GM23338 (cell line): Measurements from ENCODE around the gene CSNK1E. TPM values are rescaled to one million over a fixed set of nuclear protein-coding genes. Genes with fewer than 3 reads are reported as not detected.

Source experiments
- ATAC-seq: fragments of 200-7000 bp; cut with Tn5 transposase; 3 replicates; pipeline ENCODE4 v1.9.1; 2020
- DNase-seq: peaks from one replicate; pipeline ENCODE4 v3.0.0-alpha.2; 2015; ENCODE audit warnings: low spot score
- H2AFZ ChIP-seq: fragments of 200-600 bp; sonication (generic); 2 replicates; pipeline ENCODE4 v1.8.0; 2016; ENCODE audit warnings: antibody characterized with exemption, mild to moderate bottlenecking, moderate library complexity
- H3F3A ChIP-seq: fragments of 200-600 bp; sonication (generic); replicated peaks from 2 replicates; pipeline ENCODE4 v1.8.0; 2017; ENCODE audit warnings: antibody characterized with exemption, mixed run types, low read depth
- H3K27ac ChIP-seq: fragments of 200-600 bp; sonication (generic); 2 replicates; pipeline ENCODE4 v1.6.1; 2016; ENCODE audit warnings: low read depth
- H3K27me3 ChIP-seq: fragments of 200-600 bp; sonication (generic); 2 replicates; pipeline ENCODE4 v1.8.0; 2016; ENCODE audit warnings: mild to moderate bottlenecking, mixed run types, moderate library complexity; ENCODE audit not compliant: insufficient read depth
- H3K36me3 ChIP-seq: fragments of 200-600 bp; sonication (generic); 2 replicates; pipeline ENCODE4 v1.8.0; 2016; ENCODE audit warnings: mild to moderate bottlenecking; ENCODE audit not compliant: insufficient read depth
- H3K4me1 ChIP-seq: fragments of 200-600 bp; sonication (generic); 2 replicates; pipeline ENCODE4 v1.8.0; 2016; ENCODE audit warnings: mild to moderate bottlenecking, moderate library complexity; ENCODE audit not compliant: insufficient read depth
- H3K4me2 ChIP-seq: fragments of 200-600 bp; sonication (generic); 2 replicates; pipeline ENCODE4 v1.7.1; 2017; ENCODE audit warnings: mixed run types
- H3K4me3 ChIP-seq: fragments of 200-600 bp; sonication (generic); 2 replicates; pipeline ENCODE4 v1.6.1; 2016; ENCODE audit warnings: mixed run types
- H3K79me2 ChIP-seq: fragments of 200-600 bp; sonication (generic); replicated peaks from 2 replicates; pipeline ENCODE4 v1.8.0; 2017; ENCODE audit warnings: mild to moderate bottlenecking; ENCODE audit not compliant: insufficient read depth
- H3K9me2 ChIP-seq: fragments of 200-600 bp; sonication (generic); 2 replicates; pipeline ENCODE4 v1.8.0; 2017; ENCODE audit not compliant: insufficient read depth
- H4K20me1 ChIP-seq: fragments of 200-600 bp; sonication (generic); replicated peaks from 2 replicates; pipeline ENCODE4 v1.8.0; 2017; ENCODE audit warnings: mild to moderate bottlenecking; ENCODE audit not compliant: insufficient read depth
- H3K27ac Mint-ChIP-seq: 2 replicates; pipeline ENCODE4 v1.8.0; 2020; ENCODE audit warnings: inconsistent platforms, mild to moderate bottlenecking, moderate library complexity, mixed read lengths
- H3K27me3 Mint-ChIP-seq: 3 replicates; pipeline ENCODE4 v1.8.0; 2022; ENCODE audit warnings: low read depth, mild to moderate bottlenecking, moderate library complexity, mixed read lengths, inconsistent platforms; ENCODE audit not compliant: insufficient read depth, poor library complexity
- H3K36me3 Mint-ChIP-seq: 3 replicates; pipeline ENCODE4 v1.8.0; 2021; ENCODE audit warnings: low read depth, mild to moderate bottlenecking, inconsistent platforms, moderate library complexity, mixed read lengths
- H3K4me1 Mint-ChIP-seq: 3 replicates; pipeline ENCODE4 v1.8.0; 2020; ENCODE audit warnings: mild to moderate bottlenecking, inconsistent platforms, mixed read lengths
- H3K4me3 Mint-ChIP-seq: 3 replicates; pipeline ENCODE4 v1.8.0; 2021; ENCODE audit warnings: moderate library complexity, mild to moderate bottlenecking, inconsistent platforms, mixed read lengths
- H3K9me3 Mint-ChIP-seq: 3 replicates; pipeline ENCODE4 v1.8.0; 2020; ENCODE audit warnings: moderate library complexity, mild to moderate bottlenecking, inconsistent platforms, mixed read lengths
- CREB1 ChIP-seq: fragments of 250-450 bp; sonication (Bioruptor Pico); IDR thresholded peaks from 2 replicates; pipeline ENCODE4 v1.5.0; 2020; ENCODE audit warnings: low read depth, mild to moderate bottlenecking, moderate library complexity
- CTCF ChIP-seq, 2 experiments: fragments of 200-600 bp in 1 of 2; sonication (generic) in 1 of 2; conservative IDR thresholded peaks; 2 replicates each; pipeline versions ENCODE4 v1.5.1 to v1.6.1; 2016 to 2017; ENCODE audit warnings: antibody characterized with exemption in 2 of 2, low read depth in 2 of 2, mild to moderate bottlenecking in 2 of 2, moderate library complexity in 1 of 2
- ETS1 ChIP-seq: IDR thresholded peaks from 2 replicates; pipeline ENCODE4 v1.6.1; 2016; ENCODE audit warnings: antibody characterized with exemption
- EZH2 ChIP-seq: fragments of 200-600 bp; sonication (generic); IDR thresholded peaks from one replicate; pipeline ENCODE4 v1.8.0; 2017; ENCODE audit warnings: antibody characterized with exemption, mild to moderate bottlenecking, low read depth; ENCODE audit not compliant: unreplicated experiment
- EZH2phosphoT487 ChIP-seq: fragments of 200-600 bp; sonication (generic); IDR thresholded peaks from one replicate; pipeline ENCODE4 v1.8.1; 2018; ENCODE audit warnings: antibody characterized with exemption; ENCODE audit not compliant: unreplicated experiment
- JUNB ChIP-seq: IDR thresholded peaks from one replicate; pipeline ENCODE4 v1.6.1; 2016; ENCODE audit warnings: antibody characterized with exemption; ENCODE audit not compliant: unreplicated experiment
- NANOG ChIP-seq: IDR thresholded peaks from 2 replicates; pipeline ENCODE4 v1.6.1; 2016; ENCODE audit warnings: antibody characterized with exemption, borderline replicate concordance
- POLR2AphosphoS5 ChIP-seq: IDR thresholded peaks from 2 replicates; pipeline ENCODE4 v1.6.1; 2016; ENCODE audit warnings: antibody characterized with exemption, low read depth
- REST ChIP-seq: IDR thresholded peaks from one replicate; pipeline ENCODE4 v1.6.1; 2018; ENCODE audit warnings: antibody characterized with exemption; ENCODE audit not compliant: unreplicated experiment
- STAT1 ChIP-seq: IDR thresholded peaks from one replicate; pipeline ENCODE4 v1.6.1; 2016; ENCODE audit warnings: antibody characterized with exemption; ENCODE audit not compliant: unreplicated experiment
- ZNF114 ChIP-seq: fragments of 250-450 bp; sonication (Bioruptor Pico); IDR thresholded peaks from 2 replicates; pipeline ENCODE4 v1.5.0; 2020; ENCODE audit warnings: mild to moderate bottlenecking, moderate library complexity
- ZNF331 ChIP-seq: fragments of 250-450 bp; sonication (Bioruptor Pico); IDR thresholded peaks from 2 replicates; pipeline ENCODE4 v1.5.0; 2020; ENCODE audit warnings: low read depth, mild to moderate bottlenecking, moderate library complexity
- polyA plus RNA-seq: library from polyadenylated mRNA; unstranded; fragments of >200 nt; fragmentation: Nextera tagmentation; extraction: Ambion mirVana; gene quantifications from 2 replicates; pipeline ENCODE4 v1.2.1, GENCODE V29; 2016
- total RNA-seq: library from RNA; depleted of rRNA; stranded (reverse); fragments of >200 nt; shearing (Covaris generic); gene quantifications from 2 replicates; pipeline ENCODE4 v1.2.3, GENCODE V29; 2014

The CSNK1E gene
- total and polyA plus RNA-seq, 2 experiments from 2014 or later = 180 to 259 TPM

- TF ChIP-seq CTCF (conservative IDR thresholded peaks at IDR 0.05; ENCODE audit: low read depth in 2 of 2) = no peak
- TF ChIP-seq REST = no peak
- no peak for TF ChIP-seq ZNF331 (CRISPR knock-in tag)
- TF ChIP-seq ZNF114 (CRISPR knock-in tag) = no peak
- TF ChIP-seq NANOG = no peak
- TF ChIP-seq JUNB = no peak
These were observed 21.4 kb downstream of the CSNK1E start (continued) for GRCh38 chr22:38295863-38296262.

- no peak overlapping the region for H2AFZ ChIP-seq
- peaks cover 90% of the 10 kb centered on the region for H3K36me3 Mint-ChIP-seq
- TF ChIP-seq ZNF114 (CRISPR knock-in tag) = no peak
- no peak for TF ChIP-seq STAT1
- no peak for TF ChIP-seq NANOG
- no peak for TF ChIP-seq ETS1
- no peak for TF ChIP-seq REST
- TF ChIP-seq CREB1 (CRISPR knock-in tag) = no peak
- no peak for TF ChIP-seq JUNB
- no peak for TF ChIP-seq EZH2
- no peak for TF ChIP-seq EZH2phosphoT487
- no peak for TF ChIP-seq ZNF331 (CRISPR knock-in tag)
- no peak for TF ChIP-seq POLR2AphosphoS5
These were observed 21.9 kb downstream of the CSNK1E start for GRCh38 chr22:38295339-38295738.

More at GRCh38 chr22:38295339-38295738, 21.9 kb downstream of the CSNK1E start:
- H3K27ac Mint-ChIP-seq = no peak overlapping the region
- peaks cover 11% of the 10 kb centered on the region for H3K4me1 Mint-ChIP-seq
- H3K27me3 Mint-ChIP-seq = peaks cover 15% of the 10 kb centered on the region
- no peaks in the 10 kb centered on the region; the same call in 1 of the 2 replicates for H3K4me1 ChIP-seq
- H3K27ac ChIP-seq = peak overlapping the region; percentile 55; the same call in 1 of the 2 replicates
- peaks cover 15% of the 10 kb centered on the region; the same call in 1 of the 2 replicates for H3K79me2 ChIP-seq
- no peak for ATAC-seq
- no peaks in the 10 kb centered on the region for H3K9me3 Mint-ChIP-seq
- DNase-seq = no peak
- H3K4me3 ChIP-seq = no peak overlapping the region
- H3K4me3 Mint-ChIP-seq = no peak overlapping the region
- peaks cover 48% of the 10 kb centered on the region; the same call in 1 of the 2 replicates for H3F3A ChIP-seq
- no peak overlapping the region for H3K4me2 ChIP-seq
- peaks cover 43% of the 10 kb centered on the region for H3K36me3 ChIP-seq
- no peaks in the 10 kb centered on the region for H3K9me2 ChIP-seq
- H3K27me3 ChIP-seq = no peaks in the 10 kb centered on the region
- H4K20me1 ChIP-seq = peaks cover 35% of the 10 kb centered on the region
